Raji (cell line): Measurements from ENCODE around the gene CAPS2.

Experiments used
- POLR2A ChIP-seq: IDR thresholded peaks from 2 replicates; pipeline ENCODE4 v1.6.1; 2011; ENCODE audit warnings: low read depth, low read length, control low read depth; ENCODE audit not compliant: insufficient read depth

The CAPS2 gene

GRCh38 chr12:75257510-75257909, 72.6 kb downstream of the CAPS2 start:
- no peak for TF ChIP-seq POLR2A

GRCh38 chr12:75245108-75245507, 85.0 kb downstream of the CAPS2 start:
- no peak for TF ChIP-seq POLR2A

- no peak for TF ChIP-seq POLR2A
These were observed 90.1 kb downstream of the CAPS2 start for GRCh38 chr12:75239987-75240386.

- TF ChIP-seq POLR2A = no peak
These were observed 93.9 kb downstream of the CAPS2 start for GRCh38 chr12:75236206-75236605.

GRCh38 chr12:75227132-75227531, 103.0 kb downstream of the CAPS2 start:
- TF ChIP-seq POLR2A = no peak
